ENCODE measurements around the gene PTPN22. TPM values are rescaled to one million over a fixed set of nuclear protein-coding genes. Genes with fewer than 3 reads are reported as not detected.

The PTPN22 gene
- total and polyA plus RNA-seq, 9 of the 15 experiments (the other 6 are each of a cell fraction or from before 2014, with no cell fraction given), result 0.45 to 4.6 (median 1.1) TPM

- TF ChIP-seq, protein P1, sequence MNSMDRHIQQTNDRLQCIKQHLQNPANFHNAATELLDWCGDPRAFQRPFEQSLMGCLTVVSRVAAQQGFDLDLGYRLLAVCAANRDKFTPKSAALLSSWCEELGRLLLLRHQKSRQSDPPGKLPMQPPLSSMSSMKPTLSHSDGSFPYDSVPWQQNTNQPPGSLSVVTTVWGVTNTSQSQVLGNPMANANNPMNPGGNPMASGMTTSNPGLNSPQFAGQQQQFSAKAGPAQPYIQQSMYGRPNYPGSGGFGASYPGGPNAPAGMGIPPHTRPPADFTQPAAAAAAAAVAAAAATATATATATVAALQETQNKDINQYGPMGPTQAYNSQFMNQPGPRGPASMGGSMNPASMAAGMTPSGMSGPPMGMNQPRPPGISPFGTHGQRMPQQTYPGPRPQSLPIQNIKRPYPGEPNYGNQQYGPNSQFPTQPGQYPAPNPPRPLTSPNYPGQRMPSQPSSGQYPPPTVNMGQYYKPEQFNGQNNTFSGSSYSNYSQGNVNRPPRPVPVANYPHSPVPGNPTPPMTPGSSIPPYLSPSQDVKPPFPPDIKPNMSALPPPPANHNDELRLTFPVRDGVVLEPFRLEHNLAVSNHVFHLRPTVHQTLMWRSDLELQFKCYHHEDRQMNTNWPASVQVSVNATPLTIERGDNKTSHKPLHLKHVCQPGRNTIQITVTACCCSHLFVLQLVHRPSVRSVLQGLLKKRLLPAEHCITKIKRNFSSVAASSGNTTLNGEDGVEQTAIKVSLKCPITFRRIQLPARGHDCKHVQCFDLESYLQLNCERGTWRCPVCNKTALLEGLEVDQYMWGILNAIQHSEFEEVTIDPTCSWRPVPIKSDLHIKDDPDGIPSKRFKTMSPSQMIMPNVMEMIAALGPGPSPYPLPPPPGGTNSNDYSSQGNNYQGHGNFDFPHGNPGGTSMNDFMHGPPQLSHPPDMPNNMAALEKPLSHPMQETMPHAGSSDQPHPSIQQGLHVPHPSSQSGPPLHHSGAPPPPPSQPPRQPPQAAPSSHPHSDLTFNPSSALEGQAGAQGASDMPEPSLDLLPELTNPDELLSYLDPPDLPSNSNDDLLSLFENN (IDR thresholded peaks at IDR 0.05; ENCODE audit: low read depth in 2 of 2, low read length in 2 of 2), result peak in 1 of 2 experiments; percentile 11; a peak in 1 of 4 replicates
- peak; percentile 94 for TF ChIP-seq HMGN3 (IDR thresholded peaks at IDR 0.05; ENCODE audit: borderline replicate concordance, extremely low read depth, insufficient read length, low read depth, low read length)
- TF ChIP-seq HDAC3 (IDR thresholded peaks at IDR 0.05; ENCODE audit: borderline replicate concordance, partially characterized antibody), result no peak
- TF ChIP-seq NR2C1 (IDR thresholded peaks at IDR 0.05), result no peak; the same call in 1 of the 2 replicates
- peak; percentile 87 for TF ChIP-seq NR2C1 (tag; IDR thresholded peaks at IDR 0.05)
- TF ChIP-seq GTF2E2 (tag; IDR thresholded peaks at IDR 0.05), result peak; percentile 89
- TF ChIP-seq ZFPM2 (CRISPR knock-in tag; IDR thresholded peaks at IDR 0.05), result 0 out of 2 replicates have a peak, but pooled peaks have one; percentile 8
- TF ChIP-seq, protein P2, sequence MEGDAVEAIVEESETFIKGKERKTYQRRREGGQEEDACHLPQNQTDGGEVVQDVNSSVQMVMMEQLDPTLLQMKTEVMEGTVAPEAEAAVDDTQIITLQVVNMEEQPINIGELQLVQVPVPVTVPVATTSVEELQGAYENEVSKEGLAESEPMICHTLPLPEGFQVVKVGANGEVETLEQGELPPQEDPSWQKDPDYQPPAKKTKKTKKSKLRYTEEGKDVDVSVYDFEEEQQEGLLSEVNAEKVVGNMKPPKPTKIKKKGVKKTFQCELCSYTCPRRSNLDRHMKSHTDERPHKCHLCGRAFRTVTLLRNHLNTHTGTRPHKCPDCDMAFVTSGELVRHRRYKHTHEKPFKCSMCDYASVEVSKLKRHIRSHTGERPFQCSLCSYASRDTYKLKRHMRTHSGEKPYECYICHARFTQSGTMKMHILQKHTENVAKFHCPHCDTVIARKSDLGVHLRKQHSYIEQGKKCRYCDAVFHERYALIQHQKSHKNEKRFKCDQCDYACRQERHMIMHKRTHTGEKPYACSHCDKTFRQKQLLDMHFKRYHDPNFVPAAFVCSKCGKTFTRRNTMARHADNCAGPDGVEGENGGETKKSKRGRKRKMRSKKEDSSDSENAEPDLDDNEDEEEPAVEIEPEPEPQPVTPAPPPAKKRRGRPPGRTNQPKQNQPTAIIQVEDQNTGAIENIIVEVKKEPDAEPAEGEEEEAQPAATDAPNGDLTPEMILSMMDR (IDR thresholded peaks at IDR 0.05 in 2 of 3, conservative IDR thresholded peaks at IDR 0.05 in 1 of 3; ENCODE audit: insufficient read depth in 2 of 3, low read depth in 1 of 3, low read length in 3 of 3), result peak in 2 of 3 experiments; percentile 7 to 29; a peak in 2 of 6 replicates
- TF ChIP-seq ZNF668 (CRISPR knock-in tag; IDR thresholded peaks at IDR 0.05), result no peak
- no peak; the same call in 1 of the 2 replicates for TF ChIP-seq RREB1 (CRISPR knock-in tag; IDR thresholded peaks at IDR 0.05)
- peak; percentile 63 for TF ChIP-seq NEUROD1 (IDR thresholded peaks at IDR 0.05; ENCODE audit: borderline replicate concordance, low read depth, low read length, partially characterized antibody)
- TF ChIP-seq CBX1 (IDR thresholded peaks at IDR 0.05; ENCODE audit: low read depth), result peak; percentile 82; the same call in 1 of the 2 replicates
- TF ChIP-seq SOX6 (IDR thresholded peaks at IDR 0.05), result peak; percentile 87
- TF ChIP-seq MECOM (CRISPR knock-in tag; IDR thresholded peaks at IDR 0.05), result no peak
Observed at GRCh38 chr1:113811888-113812660, 59.4 kb downstream of the PTPN22 start, which contains the start of gene RSBN1 (continued).

Measured in K562 (cell line).